Measurements from ENCODE around the gene PARM1. TPM values are rescaled to one million over a fixed set of nuclear protein-coding genes. Genes with fewer than 3 reads are reported as not detected.

The PARM1 gene
- total RNA-seq, 1 donor: 1.0 TPM

- no peaks in the 10 kb centered on the region for H3K27me3 ChIP-seq (ENCODE audit: insufficient read depth, low read length)
- no peaks in the 10 kb centered on the region for H3K9me3 ChIP-seq (ENCODE audit: low read depth, low read length)
- no peak overlapping the region for H3K4me3 ChIP-seq (ENCODE audit: low read length)
- H3K4me1 ChIP-seq (ENCODE audit: insufficient read depth, low read length): no peaks in the 10 kb centered on the region
These were observed 26.0 kb downstream of the PARM1 start for GRCh38 chr4:74958881-74959280.

- H3K4me1 ChIP-seq (ENCODE audit: insufficient read depth, low read length): no peaks in the 10 kb centered on the region
- no peaks in the 10 kb centered on the region for H3K9me3 ChIP-seq (ENCODE audit: low read depth, low read length)
- no peak overlapping the region for H3K4me3 ChIP-seq (ENCODE audit: low read length)
- no peaks in the 10 kb centered on the region for H3K27me3 ChIP-seq (ENCODE audit: insufficient read depth, low read length)
These were observed 28.3 kb downstream of the PARM1 start for GRCh38 chr4:74961230-74961629.

GRCh38 chr4:74962584-74962983 is 29.7 kb downstream of the PARM1 start:
- Histone ChIP-seq H3K4me3 (ENCODE audit: low read length) (no peak overlapping the region), H3K4me1 (ENCODE audit: insufficient read depth, low read length) (no peaks in the 10 kb centered on the region), H3K27me3 (ENCODE audit: insufficient read depth, low read length) (no peaks in the 10 kb centered on the region), H3K9me3 (ENCODE audit: low read depth, low read length) (no peaks in the 10 kb centered on the region)

GRCh38 chr4:74964311-74964710 is 31.4 kb downstream of the PARM1 start:
- H3K4me3 ChIP-seq (ENCODE audit: low read length): no peak overlapping the region
- H3K27me3 ChIP-seq (ENCODE audit: insufficient read depth, low read length): no peaks in the 10 kb centered on the region
- H3K4me1 ChIP-seq (ENCODE audit: insufficient read depth, low read length): no peaks in the 10 kb centered on the region
- H3K9me3 ChIP-seq (ENCODE audit: low read depth, low read length): no peaks in the 10 kb centered on the region

GRCh38 chr4:74967324-74967723 is 34.4 kb downstream of the PARM1 start:
- H3K4me3 ChIP-seq (ENCODE audit: low read length): no peak overlapping the region
- no peaks in the 10 kb centered on the region for H3K4me1 ChIP-seq (ENCODE audit: insufficient read depth, low read length)
- H3K9me3 ChIP-seq (ENCODE audit: low read depth, low read length): no peaks in the 10 kb centered on the region
- H3K27me3 ChIP-seq (ENCODE audit: insufficient read depth, low read length): peaks cover 2% of the 10 kb centered on the region

GRCh38 chr4:74968456-74969164 is 35.7 kb downstream of the PARM1 start:
- Histone ChIP-seq H3K4me3 (ENCODE audit: low read length) (no peak overlapping the region), H3K4me1 (ENCODE audit: insufficient read depth, low read length) (no peaks in the 10 kb centered on the region), H3K9me3 (ENCODE audit: low read depth, low read length) (no peaks in the 10 kb centered on the region), H3K27me3 (ENCODE audit: insufficient read depth, low read length) (peaks cover 2% of the 10 kb centered on the region)

- no peak overlapping the region for H3K4me3 ChIP-seq (ENCODE audit: low read length)
- peaks cover 2% of the 10 kb centered on the region for H3K27me3 ChIP-seq (ENCODE audit: insufficient read depth, low read length)
- H3K4me1 ChIP-seq (ENCODE audit: insufficient read depth, low read length): no peaks in the 10 kb centered on the region
- H3K9me3 ChIP-seq (ENCODE audit: low read depth, low read length): no peaks in the 10 kb centered on the region
These were observed 36.9 kb downstream of the PARM1 start for GRCh38 chr4:74969507-74970474.

- Histone ChIP-seq H3K4me1 (ENCODE audit: insufficient read depth, low read length) (no peaks in the 10 kb centered on the region), H3K27me3 (ENCODE audit: insufficient read depth, low read length) (peaks cover 2% of the 10 kb centered on the region)
These were observed 37.7 kb downstream of the PARM1 start for GRCh38 chr4:74970577-74970976.

GRCh38 chr4:74971862-74972261 is 38.9 kb downstream of the PARM1 start:
- Histone ChIP-seq H3K4me1 (ENCODE audit: insufficient read depth, low read length) (no peaks in the 10 kb centered on the region), H3K9me3 (ENCODE audit: low read depth, low read length) (no peaks in the 10 kb centered on the region), H3K27me3 (ENCODE audit: insufficient read depth, low read length) (peaks cover 2% of the 10 kb centered on the region), H3K4me3 (ENCODE audit: low read length) (no peak overlapping the region)

More at GRCh38 chr4:74970577-74970976, 37.7 kb downstream of the PARM1 start:
- no peaks in the 10 kb centered on the region for H3K9me3 ChIP-seq (ENCODE audit: low read depth, low read length)
- H3K4me3 ChIP-seq (ENCODE audit: low read length): no peak overlapping the region

GRCh38 chr4:74975082-74975481 is 42.2 kb downstream of the PARM1 start:
- Histone ChIP-seq H3K4me1 (ENCODE audit: insufficient read depth, low read length) (no peaks in the 10 kb centered on the region), H3K4me3 (ENCODE audit: low read length) (no peak overlapping the region), H3K27me3 (ENCODE audit: insufficient read depth, low read length) (peaks cover 2% of the 10 kb centered on the region), H3K9me3 (ENCODE audit: low read depth, low read length) (peaks cover 4% of the 10 kb centered on the region)

GRCh38 chr4:74975848-74976824 is 43.2 kb downstream of the PARM1 start:
- no peaks in the 10 kb centered on the region for H3K4me1 ChIP-seq (ENCODE audit: insufficient read depth, low read length)
- peaks cover 2% of the 10 kb centered on the region for H3K27me3 ChIP-seq (ENCODE audit: insufficient read depth, low read length)
- peaks cover 4% of the 10 kb centered on the region for H3K9me3 ChIP-seq (ENCODE audit: low read depth, low read length)
- H3K4me3 ChIP-seq (ENCODE audit: low read length): no peak overlapping the region

GRCh38 chr4:74982546-74983252 is 49.8 kb downstream of the PARM1 start:
- Histone ChIP-seq H3K4me3 (ENCODE audit: low read length) (no peak overlapping the region), H3K4me1 (ENCODE audit: insufficient read depth, low read length) (no peaks in the 10 kb centered on the region), H3K9me3 (ENCODE audit: low read depth, low read length) (peaks cover 4% of the 10 kb centered on the region), H3K27me3 (ENCODE audit: insufficient read depth, low read length) (no peaks in the 10 kb centered on the region)

GRCh38 chr4:74983253-74983635 is 50.3 kb downstream of the PARM1 start:
- H3K27me3 ChIP-seq (ENCODE audit: insufficient read depth, low read length): no peaks in the 10 kb centered on the region

GRCh38 chr4:74990276-74990875 is 57.5 kb downstream of the PARM1 start:
- no peaks in the 10 kb centered on the region for H3K4me1 ChIP-seq (ENCODE audit: insufficient read depth, low read length)
- H3K4me3 ChIP-seq (ENCODE audit: low read length): no peak overlapping the region
- no peaks in the 10 kb centered on the region for H3K9me3 ChIP-seq (ENCODE audit: low read depth, low read length)
- no peaks in the 10 kb centered on the region for H3K27me3 ChIP-seq (ENCODE audit: insufficient read depth, low read length)

More at GRCh38 chr4:74983253-74983635, 50.3 kb downstream of the PARM1 start:
- H3K4me1 ChIP-seq (ENCODE audit: insufficient read depth, low read length): no peaks in the 10 kb centered on the region
- H3K9me3 ChIP-seq (ENCODE audit: low read depth, low read length): no peaks in the 10 kb centered on the region
- H3K4me3 ChIP-seq (ENCODE audit: low read length): no peak overlapping the region
